ENCODE data around the gene PXDN.

The PXDN gene

GRCh38 chr2:1670636-1671035, 73.7 kb downstream of the PXDN start:
- no peak overlapping the region for H3K27ac ChIP-seq (ENCODE audit: extremely low read depth, low read depth, low read length)
- CTCF ChIA-PET, result interaction anchor here (0.9 to 1.1 kb wide), 3 partner anchors 41 to 149 kb away, joined by 3 read pairs; no protein-coding TSS in a partner anchor
- H3K9me3 ChIP-seq (ENCODE audit: control insufficient read depth, insufficient read depth, low read depth, low read length), result no peaks in the 10 kb centered on the region
- H3K36me3 ChIP-seq (ENCODE audit: control insufficient read depth in 2 of 2, insufficient read depth in 1 of 2, low read length in 2 of 2), result peaks cover 0 to 55% of the 10 kb centered on the region in 2 experiments; a peak in 1 of 3 replicates
- no peaks in the 10 kb centered on the region for H3K4me1 ChIP-seq (ENCODE audit: control insufficient read depth, insufficient read depth, low read length)
- POLR2A ChIA-PET, result no interaction called here
- TF ChIP-seq ZNF76 (tag by site-specific recombination; IDR thresholded peaks at IDR 0.05; ENCODE audit: borderline replicate concordance, low read depth) (no peak), ZNF266 (tag by site-specific recombination; IDR thresholded peaks at IDR 0.05; ENCODE audit: low read depth) (no peak), ZNF664 (tag by site-specific recombination; IDR thresholded peaks at IDR 0.05) (no peak), ZNF423 (tag by site-specific recombination; IDR thresholded peaks at IDR 0.05) (no peak), ZBTB26 (tag by site-specific recombination; optimal IDR thresholded peaks at IDR 0.05) (no peak), ZNF416 (tag by site-specific recombination; IDR thresholded peaks at IDR 0.05) (no peak), ZNF837 (tag by site-specific recombination; IDR thresholded peaks at IDR 0.05) (no peak), SCRT1 (tag by site-specific recombination; IDR thresholded peaks at IDR 0.05; ENCODE audit: borderline replicate concordance) (no peak), ZNF473 (tag by site-specific recombination; IDR thresholded peaks at IDR 0.05) (no peak), ZNF404 (tag by site-specific recombination; IDR thresholded peaks at IDR 0.05) (no peak)
- no peak overlapping the region for H3K4me3 ChIP-seq (ENCODE audit: low read depth, low read length)

DNA sequence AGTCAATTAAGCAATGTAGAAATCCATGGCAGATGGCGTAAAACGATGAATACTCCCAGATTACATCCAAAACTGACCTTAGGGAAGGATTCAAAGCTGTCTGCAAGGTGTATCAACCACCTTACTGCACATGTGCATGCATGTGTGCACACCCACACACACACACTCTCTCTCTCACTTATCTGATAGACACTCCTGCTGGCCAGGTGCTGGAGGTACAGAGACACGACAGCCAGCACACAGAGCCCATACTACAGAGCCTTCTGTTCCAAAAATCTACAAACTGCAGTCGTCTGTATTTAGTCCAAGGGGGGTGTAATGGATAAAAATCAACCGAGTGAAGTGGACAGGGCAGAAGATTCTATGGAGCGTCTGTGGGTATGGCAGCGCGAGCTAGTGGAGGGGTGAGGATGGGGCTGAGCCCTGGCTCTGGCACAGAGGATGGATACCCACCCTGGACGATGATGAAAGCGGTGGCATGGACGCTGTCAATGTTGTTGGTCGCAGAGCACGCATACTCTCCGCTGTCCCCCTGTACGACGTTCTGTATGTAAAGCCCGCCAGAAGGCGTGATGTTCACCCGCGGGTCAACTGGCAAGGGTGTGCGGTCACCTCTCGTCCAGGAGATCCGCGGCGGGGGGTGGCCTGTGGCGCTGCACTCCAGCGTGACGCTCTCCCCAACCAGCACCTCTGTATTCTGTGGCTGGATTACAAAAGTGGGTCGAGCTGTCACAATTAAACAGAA, 78.4 kb downstream of the PXDN start:
- no peaks in the 10 kb centered on the region for H3K9me3 ChIP-seq (ENCODE audit: control insufficient read depth, insufficient read depth, low read depth, low read length)
- CTCF ChIA-PET, result interaction anchor here (0.7 kb wide), 1 partner anchor 66 kb away, joined by 3 read pairs; no protein-coding TSS in a partner anchor

More for the DNA sequence above, 78.4 kb downstream of the PXDN start:
- TF ChIP-seq ZNF404 (tag by site-specific recombination; IDR thresholded peaks at IDR 0.05) (no peak), ZBTB21 (tag by site-specific recombination; IDR thresholded peaks at IDR 0.05) (no peak), ZNF391 (tag by site-specific recombination; IDR thresholded peaks at IDR 0.05; ENCODE audit: borderline replicate concordance, low read depth) (no peak), ZNF433 (tag by site-specific recombination; IDR thresholded peaks at IDR 0.05; ENCODE audit: low read depth) (no peak), SP2 (tag by site-specific recombination; IDR thresholded peaks at IDR 0.05) (no peak), KLF8 (tag by site-specific recombination; IDR thresholded peaks at IDR 0.05) (no peak), KLF17 (tag by site-specific recombination; IDR thresholded peaks at IDR 0.05) (no peak), ZNF16 (tag by site-specific recombination; IDR thresholded peaks at IDR 0.05; ENCODE audit: low read depth) (no peak), ZNF792 (tag by site-specific recombination; IDR thresholded peaks at IDR 0.05) (no peak), ZNF292 (tag by site-specific recombination; IDR thresholded peaks at IDR 0.05; ENCODE audit: borderline replicate concordance, low read depth) (no peak), ZSCAN4 (tag by site-specific recombination; IDR thresholded peaks at IDR 0.05) (no peak), ZNF10 (tag by site-specific recombination; IDR thresholded peaks at IDR 0.05) (no peak)
- TF ChIP-seq, protein P1, sequence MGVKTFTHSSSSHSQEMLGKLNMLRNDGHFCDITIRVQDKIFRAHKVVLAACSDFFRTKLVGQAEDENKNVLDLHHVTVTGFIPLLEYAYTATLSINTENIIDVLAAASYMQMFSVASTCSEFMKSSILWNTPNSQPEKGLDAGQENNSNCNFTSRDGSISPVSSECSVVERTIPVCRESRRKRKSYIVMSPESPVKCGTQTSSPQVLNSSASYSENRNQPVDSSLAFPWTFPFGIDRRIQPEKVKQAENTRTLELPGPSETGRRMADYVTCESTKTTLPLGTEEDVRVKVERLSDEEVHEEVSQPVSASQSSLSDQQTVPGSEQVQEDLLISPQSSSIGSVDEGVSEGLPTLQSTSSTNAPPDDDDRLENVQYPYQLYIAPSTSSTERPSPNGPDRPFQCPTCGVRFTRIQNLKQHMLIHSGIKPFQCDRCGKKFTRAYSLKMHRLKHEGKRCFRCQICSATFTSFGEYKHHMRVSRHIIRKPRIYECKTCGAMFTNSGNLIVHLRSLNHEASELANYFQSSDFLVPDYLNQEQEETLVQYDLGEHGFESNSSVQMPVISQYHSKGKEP (tag by site-specific recombination; IDR thresholded peaks at IDR 0.05), result no peak
- Histone ChIP-seq H3K4me3 (ENCODE audit: low read depth, low read length) (no peak overlapping the region), H3K27ac (ENCODE audit: extremely low read depth, low read depth, low read length) (no peak overlapping the region), H3K36me3 (ENCODE audit: control insufficient read depth in 2 of 2, insufficient read depth in 1 of 2, low read length in 2 of 2) (peaks cover 0 to 59% of the 10 kb centered on the region in 2 experiments; a peak in 1 of 3 replicates), H3K4me1 (ENCODE audit: control insufficient read depth, insufficient read depth, low read length) (no peaks in the 10 kb centered on the region)
- POLR2A ChIA-PET, result no interaction called here

All from HEK293 (cell line).